CD4-positive, alpha-beta T cell (primary cell): ENCODE data around the gene LAGE3. TPM values are rescaled to one million over a fixed set of nuclear protein-coding genes. Genes with fewer than 3 reads are reported as not detected.

Experiments
- ATAC-seq: fragments of 200-7000 bp; cut with Tn5 transposase; one replicate; pipeline ENCODE4 v1.10.0; 2022; ENCODE audit warnings: mild to moderate bottlenecking; ENCODE audit not compliant: poor library complexity
- CTCF ChIA-PET: fragments of 350-600 bp; sonication (Branson Sonifier 250); formaldehyde crosslinking; loops from one replicate; lab custom pipeline; 2021; ENCODE audit warnings: antibody characterized with exemption, inconsistent platforms; lab: Charles Lee
- POLR2A ChIA-PET: fragments of 350-600 bp; sonication (Branson Sonifier 250); formaldehyde crosslinking; loops from one replicate; lab custom pipeline; 2021; ENCODE audit warnings: antibody characterized with exemption, inconsistent platforms; lab: Charles Lee
- DNase-seq, 14 experiments: peaks; one replicate each; pipeline ENCODE4 v3.0.0-alpha.2; 2013 to 2020; ENCODE audit warnings: mixed read lengths in 2 of 14
- H3K27ac ChIP-seq, 2 donors: one replicate each; pipeline versions ENCODE4 v1.5.1 to v1.7.0; 2013; ENCODE audit warnings: low read length in 2 of 2, low read depth in 1 of 2, mild to moderate bottlenecking in 1 of 2
- H3K27me3 ChIP-seq, 2 experiments: 1 replicate in 1 of 2; 2 replicates in 1 of 2; pipeline versions ENCODE4 v1.6.1 to v1.7.0; 2013; ENCODE audit warnings: low read length in 2 of 2, control low read depth in 1 of 2, mild to moderate bottlenecking in 1 of 2, moderate library complexity in 1 of 2; ENCODE audit not compliant: insufficient read depth in 2 of 2, control insufficient read depth in 1 of 2
- H3K36me3 ChIP-seq: one replicate; pipeline ENCODE4 v1.6.1; 2013; ENCODE audit warnings: low read length, control low read depth; ENCODE audit not compliant: insufficient read depth
- H3K4me1 ChIP-seq: one replicate; pipeline ENCODE4 v1.6.1; 2013; ENCODE audit warnings: low read length, control low read depth; ENCODE audit not compliant: insufficient read depth
- H3K4me3 ChIP-seq: one replicate; pipeline ENCODE4 v1.5.1; 2013; ENCODE audit warnings: mild to moderate bottlenecking, low read length, moderate library complexity
- H3K9me3 ChIP-seq, 2 experiments: 1 replicate in 1 of 2; 2 replicates in 1 of 2; pipeline versions ENCODE4 v1.6.1 to v1.7.0; 2013; ENCODE audit warnings: low read length in 2 of 2, mild to moderate bottlenecking in 2 of 2, control low read depth in 1 of 2, moderate library complexity in 1 of 2; ENCODE audit not compliant: control insufficient read depth in 1 of 2, insufficient read depth in 1 of 2
- H3K27ac Mint-ChIP-seq: one replicate; pipeline ENCODE4 v1.8.0; 2020; ENCODE audit warnings: mixed read lengths
- H3K27me3 Mint-ChIP-seq: one replicate; pipeline ENCODE4 v1.8.0; 2021; ENCODE audit warnings: mixed read lengths
- H3K36me3 Mint-ChIP-seq: one replicate; pipeline ENCODE4 v1.8.0; 2021; ENCODE audit warnings: low read depth, mixed read lengths
- H3K4me1 Mint-ChIP-seq: one replicate; pipeline ENCODE4 v1.8.0; 2021; ENCODE audit warnings: low read depth, mixed read lengths
- H3K4me3 Mint-ChIP-seq: one replicate; pipeline ENCODE4 v1.8.0; 2020; ENCODE audit warnings: mild to moderate bottlenecking, mixed read lengths
- H3K9me3 Mint-ChIP-seq: one replicate; pipeline ENCODE4 v1.8.0; 2020; ENCODE audit warnings: mixed read lengths
- intact Hi-C, 2 experiments: fragments of 100-400 bp; cut with DNase I in 1 of 2; cut with micrococcal nuclease in 1 of 2; formaldehyde crosslinking; loops; one replicate each; pipeline versions ENCODE4 v1.15.1 to v1.9.0; 2023 to 2025; cut with DNase I, micrococcal nuclease
- total RNA-seq, 174 experiments: library from RNA in 2 of 174; stranded (reverse) in 2 of 174; gene quantifications; one replicate each; pipeline ENCODE4 v1.2.3 and lab custom pipeline; 2021 to 2026
- TF ChIP-seq, protein P1 (sequence below): fragments of 200-600 bp; IDR thresholded peaks from one replicate; pipeline ENCODE4 v1.8.0; 2022; ENCODE audit warnings: antibody characterized with exemption, mild to moderate bottlenecking

LAGE3 gene
- total RNA-seq, 2 experiments from 2014 or later = 5.7 to 6.6 TPM

DNA sequence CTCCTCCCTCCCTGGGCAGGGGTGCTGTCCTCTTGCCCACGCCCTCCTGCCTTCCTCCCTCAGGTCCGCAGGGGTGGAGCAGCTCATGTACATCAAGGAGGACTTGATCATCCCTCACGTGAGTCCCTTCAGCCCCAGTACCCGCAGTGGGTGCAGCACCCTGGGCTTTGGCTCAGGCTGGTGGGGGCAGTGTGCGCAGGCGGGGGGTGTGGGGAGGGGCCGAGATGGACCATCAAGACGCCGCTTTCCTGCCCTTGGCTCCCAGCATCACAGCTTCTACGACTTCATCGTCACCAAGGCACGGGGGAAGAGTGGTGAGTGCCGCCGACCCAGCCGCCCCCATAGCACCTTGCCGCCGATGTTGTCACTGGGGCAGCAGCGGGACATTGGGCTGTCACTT lies 29.5 kb downstream of the LAGE3 start:
- Histone ChIP-seq H3K9me3 (no peaks in the 10 kb centered on the region), H3K27ac (no peak overlapping the region), H3K27me3 (no peaks in the 10 kb centered on the region), H3K4me3 (no peak overlapping the region), H3K4me1 (peaks cover 24% of the 10 kb centered on the region), H3K36me3 (peaks cover 38% of the 10 kb centered on the region)
- Mint-ChIP-seq H3K36me3 (peaks cover 21% of the 10 kb centered on the region), H3K9me3 (no peaks in the 10 kb centered on the region), H3K27ac (no peak overlapping the region), H3K4me1 (no peaks in the 10 kb centered on the region), H3K27me3 (no peaks in the 10 kb centered on the region), H3K4me3 (no peak overlapping the region)
- CTCF ChIA-PET = no interaction called here
- POLR2A ChIA-PET = no interaction called here
- intact Hi-C loops = no loop called here
- DNase-seq = no peak
- TF ChIP-seq, protein P1, sequence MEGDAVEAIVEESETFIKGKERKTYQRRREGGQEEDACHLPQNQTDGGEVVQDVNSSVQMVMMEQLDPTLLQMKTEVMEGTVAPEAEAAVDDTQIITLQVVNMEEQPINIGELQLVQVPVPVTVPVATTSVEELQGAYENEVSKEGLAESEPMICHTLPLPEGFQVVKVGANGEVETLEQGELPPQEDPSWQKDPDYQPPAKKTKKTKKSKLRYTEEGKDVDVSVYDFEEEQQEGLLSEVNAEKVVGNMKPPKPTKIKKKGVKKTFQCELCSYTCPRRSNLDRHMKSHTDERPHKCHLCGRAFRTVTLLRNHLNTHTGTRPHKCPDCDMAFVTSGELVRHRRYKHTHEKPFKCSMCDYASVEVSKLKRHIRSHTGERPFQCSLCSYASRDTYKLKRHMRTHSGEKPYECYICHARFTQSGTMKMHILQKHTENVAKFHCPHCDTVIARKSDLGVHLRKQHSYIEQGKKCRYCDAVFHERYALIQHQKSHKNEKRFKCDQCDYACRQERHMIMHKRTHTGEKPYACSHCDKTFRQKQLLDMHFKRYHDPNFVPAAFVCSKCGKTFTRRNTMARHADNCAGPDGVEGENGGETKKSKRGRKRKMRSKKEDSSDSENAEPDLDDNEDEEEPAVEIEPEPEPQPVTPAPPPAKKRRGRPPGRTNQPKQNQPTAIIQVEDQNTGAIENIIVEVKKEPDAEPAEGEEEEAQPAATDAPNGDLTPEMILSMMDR = no peak
- ATAC-seq = no peak

DNA sequence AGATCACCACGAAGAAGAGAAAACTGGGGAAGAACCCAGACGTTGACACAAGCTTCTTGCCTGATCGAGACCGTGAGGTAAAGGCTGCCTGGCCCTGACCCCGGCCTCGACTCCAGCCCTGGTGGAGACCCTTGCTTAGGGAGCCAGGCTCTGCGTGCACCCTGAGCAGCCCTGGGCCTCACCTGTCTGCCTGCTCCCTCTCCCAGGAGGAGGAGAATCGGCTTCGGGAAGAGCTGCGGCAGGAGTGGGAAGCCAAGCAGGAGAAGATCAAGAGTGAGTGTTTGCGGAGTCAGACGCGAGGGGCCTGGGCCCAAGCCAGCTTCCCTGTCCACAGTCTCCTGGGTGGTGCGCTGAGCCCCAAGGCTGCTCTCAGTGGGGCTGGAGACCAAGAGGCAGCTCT lies 30.6 kb downstream of the LAGE3 start:
- POLR2A ChIA-PET = no interaction called here
- H3K27ac Mint-ChIP-seq = no peak overlapping the region
- H3K4me1 Mint-ChIP-seq = no peaks in the 10 kb centered on the region
- peaks cover 23% of the 10 kb centered on the region for H3K36me3 Mint-ChIP-seq
- DNase-seq = no peak
- TF ChIP-seq, protein P1 = no peak
- H3K4me3 Mint-ChIP-seq = no peak overlapping the region
- Histone ChIP-seq H3K4me3 (no peak overlapping the region), H3K36me3 (peaks cover 38% of the 10 kb centered on the region), H3K27ac (no peak overlapping the region), H3K9me3 (no peaks in the 10 kb centered on the region), H3K27me3 (no peaks in the 10 kb centered on the region), H3K4me1 (peaks cover 31% of the 10 kb centered on the region)
- no peaks in the 10 kb centered on the region for H3K9me3 Mint-ChIP-seq
- no peaks in the 10 kb centered on the region for H3K27me3 Mint-ChIP-seq
- ATAC-seq = no peak
- CTCF ChIA-PET = no interaction called here
- intact Hi-C loops = no loop called here

DNA sequence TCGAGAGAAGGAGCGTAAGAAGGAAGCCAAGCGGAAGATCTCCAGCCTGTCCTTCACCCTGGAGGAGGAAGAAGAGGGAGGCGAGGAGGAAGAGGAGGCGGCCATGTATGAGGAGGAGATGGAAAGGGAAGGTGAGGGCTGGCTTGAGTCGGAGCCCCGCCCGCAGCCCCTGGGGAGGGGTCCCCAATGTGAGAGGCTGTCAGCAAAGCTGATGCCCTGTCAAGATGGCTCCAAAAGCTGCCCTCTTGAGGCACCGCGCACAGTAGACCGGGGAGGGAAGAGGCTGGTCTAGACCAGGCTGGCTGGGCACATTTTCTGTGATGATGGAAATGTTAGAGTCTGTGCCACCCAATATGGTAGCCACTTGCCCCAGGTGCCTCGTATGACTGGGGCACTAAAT lies 32.7 kb downstream of the LAGE3 start:
- H3K27me3 ChIP-seq = no peaks in the 10 kb centered on the region
- no peaks in the 10 kb centered on the region for H3K9me3 Mint-ChIP-seq
- peaks cover 7% of the 10 kb centered on the region for H3K4me1 Mint-ChIP-seq
- TF ChIP-seq, protein P1 = no peak
- no peaks in the 10 kb centered on the region for H3K9me3 ChIP-seq
- H3K4me1 ChIP-seq = peaks cover 47% of the 10 kb centered on the region
- peaks cover 28% of the 10 kb centered on the region for H3K36me3 Mint-ChIP-seq
- DNase-seq (no peak), ATAC-seq (no peak)
- no peak overlapping the region for H3K4me3 Mint-ChIP-seq
- ChIA-PET CTCF (no interaction called here), POLR2A (interaction anchor here (1.1 kb wide), 1 partner anchor 13 kb away, joined by 3 read pairs; no protein-coding TSS in a partner anchor)
- intact Hi-C loops = no loop called here
- peak overlapping the region; percentile 36 for H3K27ac Mint-ChIP-seq
- no peaks in the 10 kb centered on the region for H3K27me3 Mint-ChIP-seq
- H3K27ac ChIP-seq = no peak overlapping the region
- H3K4me3 ChIP-seq = no peak overlapping the region
- peaks cover 46% of the 10 kb centered on the region for H3K36me3 ChIP-seq
